ENCODE results near the gene ALDH7A1.

- TF ChIP-seq CTCF (IDR thresholded peaks at IDR 0.05 in 4 of 5, conservative IDR thresholded peaks at IDR 0.05 in 1 of 5) (no peak), POLR2A (IDR thresholded peaks at IDR 0.05) (no peak)
Observed at GRCh38 chr5:126636956-126637355, 41.9 kb upstream of the ALDH7A1 start.
